ES-I3 (cell line): ENCODE results near the gene ESYT2.

ENCODE experiments used
- H3K36me3 ChIP-seq: 2 replicates; pipeline ENCODE4 v1.6.1; 2013; ENCODE audit warnings: mild to moderate bottlenecking, low read length, control low read depth, moderate library complexity; ENCODE audit not compliant: insufficient read depth
- H3K4me1 ChIP-seq: 2 replicates; pipeline ENCODE4 v1.6.1; 2013; ENCODE audit warnings: mild to moderate bottlenecking, control low read depth, low read length; ENCODE audit not compliant: insufficient read depth
- H3K9ac ChIP-seq: 2 replicates; pipeline ENCODE4 v1.6.1; 2013; ENCODE audit warnings: low read depth, mild to moderate bottlenecking, low read length, moderate library complexity
- H3K9me3 ChIP-seq: 2 replicates; pipeline ENCODE4 v1.6.1; 2013; ENCODE audit warnings: mild to moderate bottlenecking, low read length, moderate library complexity; ENCODE audit not compliant: control insufficient read depth, insufficient read depth

Gene ESYT2

DNA sequence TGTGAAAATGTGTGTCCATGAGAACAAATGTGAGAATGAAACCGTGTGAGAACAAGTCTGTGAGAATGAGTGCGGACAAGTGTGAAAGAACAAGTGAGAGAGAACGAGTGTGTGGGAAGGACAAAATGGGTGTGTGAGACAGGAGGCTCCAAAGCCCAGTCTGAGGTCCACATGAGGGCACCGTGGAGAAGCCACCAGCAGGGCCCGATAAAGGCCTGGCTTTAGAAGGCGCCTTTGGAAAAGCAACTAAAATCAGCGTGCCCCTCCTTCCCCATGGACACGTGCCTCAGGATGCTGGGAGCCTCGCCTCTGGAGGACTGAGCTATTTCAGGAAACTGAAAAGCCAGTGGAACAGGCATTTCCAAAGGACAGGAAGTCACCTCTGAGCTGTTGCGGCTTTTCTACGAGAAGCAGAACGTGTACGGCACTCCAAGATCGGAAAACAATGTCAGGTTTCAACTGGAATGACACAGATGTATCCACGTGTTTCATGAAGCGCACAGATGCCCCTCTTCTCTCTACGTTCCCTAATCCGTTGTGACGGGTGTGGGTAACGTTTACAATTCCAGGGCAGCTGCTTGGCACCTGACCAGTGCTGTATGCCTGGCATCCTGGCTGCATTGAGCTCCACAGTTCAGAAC, 46.4 kb downstream of the ESYT2 start:
- peaks cover 7% of the 10 kb centered on the region; the same call in 1 of the 2 replicates for H3K9me3 ChIP-seq
- H3K9ac ChIP-seq: no peak overlapping the region
- peaks cover 24% of the 10 kb centered on the region for H3K36me3 ChIP-seq
- H3K4me1 ChIP-seq: no peaks in the 10 kb centered on the region

DNA sequence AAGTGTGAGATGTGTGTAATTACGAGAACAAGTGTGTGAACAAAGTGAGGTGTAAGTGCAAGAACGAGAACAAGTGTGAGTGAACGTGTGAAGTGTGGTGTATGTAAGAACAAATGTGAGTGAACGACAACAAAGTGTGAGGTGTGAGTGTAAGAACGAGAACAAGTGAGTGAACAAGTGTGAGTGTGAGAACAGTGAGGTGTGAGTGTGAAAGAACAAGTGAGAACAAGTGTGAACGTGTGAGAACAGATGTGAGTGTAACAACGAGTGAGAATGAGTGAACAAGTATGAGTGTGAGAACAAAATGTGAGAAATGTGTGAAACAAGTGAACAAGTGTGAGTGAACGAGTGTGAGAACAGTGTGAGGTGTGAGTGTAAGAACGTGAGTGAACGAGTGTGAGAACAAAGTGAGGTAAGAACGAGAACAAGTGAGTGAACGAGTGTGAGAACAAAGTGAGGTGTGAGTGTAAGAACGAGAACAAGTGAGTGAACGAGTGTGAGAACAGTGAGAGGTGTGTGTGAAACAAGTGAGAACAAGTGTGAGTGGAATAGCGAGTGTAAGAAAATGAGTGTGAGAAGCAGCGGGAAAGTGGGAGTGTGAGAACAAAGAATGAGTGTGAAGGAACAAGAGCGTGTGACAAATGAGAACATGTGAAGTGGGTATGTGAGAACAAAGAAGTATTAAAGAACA, 47.2 kb downstream of the ESYT2 start:
- H3K9me3 ChIP-seq: peaks cover 7% of the 10 kb centered on the region; the same call in 1 of the 2 replicates
- peaks cover 22% of the 10 kb centered on the region for H3K36me3 ChIP-seq
- H3K9ac ChIP-seq: no peak overlapping the region
- H3K4me1 ChIP-seq: no peaks in the 10 kb centered on the region

DNA sequence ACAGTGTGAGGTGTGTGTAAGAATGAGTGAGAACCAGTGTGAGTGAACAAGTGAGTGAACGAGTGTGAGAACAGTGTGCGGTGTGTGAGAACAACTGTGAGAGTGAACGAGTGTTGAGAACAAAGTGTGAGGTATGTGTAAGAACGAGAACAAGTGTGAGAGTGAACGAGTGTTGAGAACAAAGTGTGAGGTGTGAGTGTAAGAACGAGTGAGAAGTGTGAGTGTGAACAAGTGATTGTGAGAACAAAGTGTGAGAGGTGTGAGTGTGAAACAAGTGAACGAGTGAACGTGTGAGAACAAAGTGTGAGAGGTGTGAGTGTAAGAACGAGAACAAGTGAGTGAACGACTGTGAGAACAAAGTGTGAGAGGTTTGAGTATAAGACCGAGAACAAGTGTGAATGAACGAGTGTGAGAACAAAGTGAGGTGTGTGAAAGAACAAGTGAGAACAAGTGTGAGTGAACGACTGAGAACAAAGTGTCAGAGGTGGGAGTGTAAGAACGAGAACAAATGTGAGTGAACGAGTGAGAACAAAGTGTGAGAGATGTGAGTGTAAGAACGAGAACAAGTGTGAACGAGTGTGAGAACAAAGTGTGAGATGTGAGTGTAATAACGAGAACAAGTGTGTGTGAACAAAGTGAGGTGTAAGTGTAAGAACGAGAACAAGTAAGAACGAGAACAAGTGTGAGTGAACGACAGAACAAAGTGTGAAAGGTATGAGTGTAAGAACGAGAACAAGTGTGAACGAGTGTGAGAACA, 47.9 kb downstream of the ESYT2 start:
- no peaks in the 10 kb centered on the region for H3K4me1 ChIP-seq
- no peak overlapping the region for H3K9ac ChIP-seq
- peaks cover 7% of the 10 kb centered on the region; the same call in 1 of the 2 replicates for H3K9me3 ChIP-seq
- H3K36me3 ChIP-seq: peaks cover 22% of the 10 kb centered on the region

DNA sequence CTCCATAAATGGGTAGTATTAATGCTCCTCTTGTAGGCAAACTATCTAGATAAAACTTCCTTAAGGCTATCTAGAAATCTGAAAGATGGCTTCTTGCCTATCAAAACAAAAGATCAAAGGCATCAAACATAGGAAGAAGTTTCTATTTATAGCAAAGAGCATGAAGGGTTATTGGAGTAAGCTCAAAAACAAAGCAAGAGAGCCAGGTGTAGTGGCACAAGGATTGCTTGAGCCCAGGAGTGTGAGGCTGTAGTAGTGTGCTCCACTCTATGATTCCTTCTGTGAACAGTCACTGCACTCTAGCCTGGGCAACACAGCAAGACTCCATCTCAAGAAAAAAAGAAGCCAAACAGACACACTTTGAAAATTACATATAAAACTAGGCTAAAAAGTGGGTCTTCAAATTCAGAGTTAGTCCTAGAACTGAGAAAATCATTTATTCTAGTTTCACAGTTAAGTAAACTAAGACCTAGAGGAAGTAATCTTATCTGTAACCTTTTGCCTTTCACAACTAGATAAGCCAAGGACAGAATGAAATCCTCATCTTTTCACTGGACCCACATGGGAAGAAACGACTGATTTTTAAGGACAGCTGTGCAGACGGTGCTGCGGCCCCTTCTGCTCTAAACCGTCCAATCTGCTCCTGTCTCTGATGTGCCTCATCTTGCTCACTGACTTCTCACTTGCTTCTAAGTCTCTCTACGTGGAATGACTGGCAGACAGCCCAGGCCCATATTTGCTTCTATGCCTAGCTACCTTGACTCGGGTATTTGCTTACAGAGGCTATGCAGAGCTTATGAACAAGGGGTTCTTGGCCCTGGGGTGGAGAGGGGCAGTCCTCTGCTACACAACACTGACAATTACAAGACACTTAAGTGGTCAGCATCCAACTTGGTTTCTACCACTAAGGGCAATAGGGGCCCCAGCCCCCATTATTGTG, 50.0 kb downstream of the ESYT2 start:
- H3K9me3 ChIP-seq: peaks cover 7% of the 10 kb centered on the region; the same call in 1 of the 2 replicates
- H3K9ac ChIP-seq: no peak overlapping the region
- no peaks in the 10 kb centered on the region for H3K4me1 ChIP-seq
- peaks cover 22% of the 10 kb centered on the region for H3K36me3 ChIP-seq

DNA sequence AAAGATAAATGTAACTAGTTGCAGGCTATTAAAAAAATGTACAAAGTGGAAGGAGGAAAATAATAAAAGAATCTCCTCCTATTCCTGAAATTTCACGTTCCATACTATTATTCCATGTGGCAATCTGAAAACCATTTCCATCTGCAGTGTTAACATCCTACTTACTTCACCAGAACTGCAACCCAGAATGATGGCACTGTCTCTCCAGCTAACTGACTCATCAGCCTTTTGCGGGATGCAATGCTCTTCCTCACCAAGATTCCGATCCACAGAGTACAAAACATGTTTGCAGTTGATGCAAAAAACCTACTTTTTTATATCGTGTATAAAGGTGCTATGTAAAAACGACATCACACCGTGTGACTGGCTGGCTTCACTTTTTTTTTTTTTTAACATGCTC, 50.8 kb downstream of the ESYT2 start:
- Histone ChIP-seq H3K36me3 (peaks cover 22% of the 10 kb centered on the region), H3K9me3 (peaks cover 7% of the 10 kb centered on the region; the same call in 1 of the 2 replicates), H3K4me1 (no peaks in the 10 kb centered on the region), H3K9ac (no peak overlapping the region)

DNA sequence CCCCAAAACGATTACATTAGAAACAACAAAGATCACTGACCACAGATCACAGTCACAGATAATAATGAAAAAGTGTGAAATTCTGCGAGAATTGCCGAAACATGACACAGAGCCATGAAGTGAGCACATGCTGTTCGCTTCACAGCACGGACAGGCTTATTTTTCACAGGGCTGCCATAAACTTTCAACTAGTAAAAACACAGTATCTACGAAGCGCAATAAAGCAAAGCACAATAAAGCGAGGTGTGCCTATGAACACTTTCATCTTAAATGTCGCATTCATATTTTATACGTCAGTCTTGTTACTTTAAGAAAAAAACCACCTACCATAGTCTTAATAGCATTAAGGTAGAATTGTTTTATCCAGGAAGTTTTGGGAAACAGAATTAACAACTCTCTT, 51.5 kb downstream of the ESYT2 start:
- Histone ChIP-seq H3K4me1 (no peaks in the 10 kb centered on the region), H3K9me3 (peaks cover 7% of the 10 kb centered on the region; the same call in 1 of the 2 replicates), H3K36me3 (peaks cover 17% of the 10 kb centered on the region), H3K9ac (no peak overlapping the region)

DNA sequence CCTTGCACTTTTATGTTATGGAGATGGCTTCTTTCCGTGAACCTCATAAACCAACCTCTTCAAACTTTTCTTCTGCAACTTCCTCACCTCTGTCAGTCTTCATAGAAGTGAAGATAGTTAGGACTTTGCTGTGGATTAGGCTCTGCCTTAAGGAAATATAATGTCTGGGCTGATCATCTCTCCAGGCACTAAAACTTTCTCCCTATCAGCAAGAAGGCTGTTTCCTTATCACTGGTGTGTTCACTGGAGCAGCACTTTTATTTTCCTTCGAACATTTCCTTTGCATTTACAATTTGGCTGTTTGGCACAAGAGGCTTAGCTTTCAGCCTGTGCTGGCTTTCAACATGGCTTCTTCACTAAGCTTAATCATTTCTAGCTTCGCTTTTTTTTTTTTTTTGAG, 52.8 kb downstream of the ESYT2 start:
- H3K36me3 ChIP-seq: peaks cover 11% of the 10 kb centered on the region
- no peak overlapping the region for H3K9ac ChIP-seq
- H3K4me1 ChIP-seq: no peaks in the 10 kb centered on the region
- peaks cover under 1% of the 10 kb centered on the region; the same call in 1 of the 2 replicates for H3K9me3 ChIP-seq

DNA sequence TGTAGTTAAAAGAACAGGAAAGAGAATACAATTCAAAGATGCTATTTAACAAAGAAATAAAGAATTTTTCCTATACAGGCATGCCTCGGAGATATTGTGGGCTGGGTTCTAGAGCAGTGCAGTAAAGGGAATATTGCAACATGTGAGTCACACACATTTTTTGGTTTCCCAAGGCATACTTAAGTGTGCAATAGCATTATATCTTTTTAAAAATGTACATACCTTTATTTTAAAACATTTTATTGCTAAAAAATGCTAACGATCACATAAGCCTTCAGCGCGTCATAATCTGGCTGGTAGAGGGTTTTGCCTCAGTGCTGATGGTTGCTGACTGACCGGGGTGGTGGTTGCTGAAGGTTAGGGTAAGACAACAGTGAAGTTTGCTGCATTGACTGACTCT, 54.4 kb downstream of the ESYT2 start:
- H3K4me1 ChIP-seq: no peaks in the 10 kb centered on the region
- no peaks in the 10 kb centered on the region for H3K9me3 ChIP-seq
- H3K36me3 ChIP-seq: peaks cover 2% of the 10 kb centered on the region; the same call in 1 of the 2 replicates
- no peak overlapping the region for H3K9ac ChIP-seq

DNA sequence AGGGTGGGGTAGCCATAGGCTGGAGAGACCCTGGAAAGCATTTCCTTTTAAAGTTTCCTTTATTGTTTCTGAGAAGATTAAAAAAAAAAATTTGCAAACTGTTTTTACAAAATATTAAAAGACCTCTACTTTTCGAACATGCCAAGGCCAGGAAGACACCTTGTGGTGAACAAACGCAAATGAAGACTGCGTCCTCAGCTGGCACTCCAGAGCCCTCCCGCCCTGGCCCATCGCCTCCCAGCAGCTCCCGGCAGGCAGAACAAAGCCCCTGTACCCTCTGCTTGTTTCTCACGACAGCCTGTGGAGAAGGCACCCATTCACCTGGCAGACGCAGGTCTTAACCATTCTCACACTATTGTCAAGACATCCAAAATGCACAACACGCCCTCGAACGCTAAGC, 56.4 kb downstream of the ESYT2 start:
- Histone ChIP-seq H3K36me3 (peaks cover 2% of the 10 kb centered on the region; the same call in 1 of the 2 replicates), H3K4me1 (no peaks in the 10 kb centered on the region), H3K9ac (no peak overlapping the region), H3K9me3 (no peaks in the 10 kb centered on the region)

DNA sequence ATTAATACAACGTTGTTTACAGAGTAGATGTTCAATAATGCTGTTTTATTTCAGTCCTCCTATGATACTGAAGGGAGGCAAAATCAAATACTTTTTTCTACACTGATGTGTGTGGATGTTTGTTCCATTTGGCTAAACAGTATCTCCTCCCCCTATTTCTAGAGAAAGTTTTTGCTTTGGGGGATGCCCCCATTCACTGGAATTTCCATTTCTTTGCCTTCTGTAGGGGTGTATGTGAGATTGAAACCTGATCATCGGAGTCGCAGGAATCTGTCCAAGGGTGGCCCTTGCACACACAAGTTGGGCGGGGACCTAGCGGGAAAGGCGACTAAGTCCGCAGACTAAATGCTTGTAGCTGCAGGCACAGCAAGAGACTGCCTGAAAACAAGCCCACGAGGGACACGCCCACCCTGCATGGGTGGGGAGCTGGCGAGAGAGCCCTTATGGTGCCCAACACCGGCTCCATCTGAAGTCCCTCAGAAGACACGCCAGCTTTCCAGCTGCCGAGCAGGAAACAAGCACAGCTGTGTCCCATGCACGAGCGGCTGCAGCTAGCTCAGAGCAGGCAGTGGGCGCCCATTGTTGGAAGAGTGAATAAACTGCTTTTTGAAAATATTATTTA, 58.0 kb downstream of the ESYT2 start:
- no peaks in the 10 kb centered on the region for H3K9me3 ChIP-seq
- H3K4me1 ChIP-seq: no peaks in the 10 kb centered on the region
- H3K36me3 ChIP-seq: 0 out of 2 replicates have a peak, but pooled peaks cover 2% of the 10 kb centered on the region
- H3K9ac ChIP-seq: no peak overlapping the region

DNA sequence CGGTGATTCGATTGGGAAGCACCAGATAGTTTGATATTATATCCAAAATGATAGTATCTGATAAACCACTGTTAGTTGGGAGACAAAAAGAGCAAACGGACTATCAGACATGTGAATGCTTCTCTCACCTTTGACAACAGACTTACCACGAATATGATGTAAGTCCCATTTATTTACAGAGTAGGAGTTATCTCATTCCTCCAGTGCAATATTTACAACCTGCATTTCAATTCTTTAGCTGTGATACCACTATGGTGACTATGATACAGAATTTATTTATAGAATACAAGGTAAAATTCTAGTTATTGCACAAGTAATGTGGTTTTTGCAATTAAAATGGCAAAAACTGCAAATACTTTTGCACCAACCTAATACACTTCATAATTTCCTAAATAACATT, 61.6 kb downstream of the ESYT2 start:
- Histone ChIP-seq H3K9me3 (no peaks in the 10 kb centered on the region), H3K36me3 (peaks cover 8% of the 10 kb centered on the region; the same call in 1 of the 2 replicates), H3K9ac (no peak overlapping the region), H3K4me1 (no peaks in the 10 kb centered on the region)

DNA sequence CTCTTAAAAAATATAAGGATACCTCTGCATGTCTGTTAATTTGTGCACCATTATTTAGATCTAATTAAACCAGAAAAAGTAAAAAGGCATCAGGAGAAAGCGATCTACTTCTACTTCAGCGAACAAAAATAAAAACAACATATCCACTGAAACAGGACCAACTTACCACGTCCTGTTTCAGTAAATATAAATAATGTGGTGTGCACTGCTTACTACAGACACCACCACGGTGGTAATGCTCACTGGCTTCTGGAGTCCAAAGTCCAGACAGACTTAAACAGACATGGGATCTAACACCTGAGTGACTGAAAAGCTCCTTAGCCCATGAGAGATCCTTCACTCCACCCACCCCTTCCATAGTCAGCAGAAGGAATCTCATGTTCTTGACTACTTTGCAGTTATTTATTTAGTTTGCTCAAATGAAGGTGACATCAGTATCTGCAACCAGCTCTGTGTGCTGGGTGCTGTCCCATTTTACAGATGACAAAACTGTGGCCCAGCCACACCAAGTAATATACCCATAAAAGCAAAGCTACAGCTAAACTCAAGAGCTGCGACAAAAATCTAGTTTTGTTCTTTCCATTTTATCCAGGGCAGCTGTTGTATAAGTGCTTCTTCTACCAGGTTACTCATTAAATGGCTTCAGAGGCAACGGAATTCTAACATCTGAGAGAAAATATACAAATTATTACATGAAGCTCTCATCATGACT, 62.6 kb downstream of the ESYT2 start:
- Histone ChIP-seq H3K9me3 (no peaks in the 10 kb centered on the region), H3K36me3 (peaks cover 5% of the 10 kb centered on the region; the same call in 1 of the 2 replicates), H3K4me1 (no peaks in the 10 kb centered on the region), H3K9ac (no peak overlapping the region)

DNA sequence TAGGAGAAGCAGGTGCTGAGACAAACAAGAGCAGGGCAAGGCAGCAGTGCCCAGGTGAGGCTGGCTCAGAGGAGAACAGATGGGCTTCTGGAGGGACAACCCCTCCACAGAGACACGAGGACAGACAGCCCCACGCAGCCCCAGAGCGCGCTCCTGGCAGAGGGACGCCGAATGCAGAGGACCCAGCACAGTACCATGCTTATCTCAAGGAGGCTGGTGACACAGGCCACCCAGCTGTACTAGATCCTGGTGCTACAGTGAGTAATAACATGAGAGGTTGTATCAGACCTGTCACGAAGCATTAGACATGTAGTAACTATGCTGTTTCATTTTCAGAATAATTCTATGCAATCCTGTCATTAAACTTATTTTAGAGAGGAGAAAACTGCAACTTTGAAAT, 64.3 kb downstream of the ESYT2 start:
- Histone ChIP-seq H3K36me3 (peaks cover 8% of the 10 kb centered on the region; the same call in 1 of the 2 replicates), H3K4me1 (no peaks in the 10 kb centered on the region), H3K9me3 (no peaks in the 10 kb centered on the region), H3K9ac (no peak overlapping the region)
